A673 (cell line): ENCODE data around the gene MMP24.

Experiments
- EZH2 ChIP-seq: fragments of 200-600 bp; sonication (generic); IDR thresholded peaks from 2 replicates; pipeline ENCODE4 v1.6.1; 2017; ENCODE audit warnings: borderline replicate concordance, low read depth, mild to moderate bottlenecking, mixed read lengths, antibody characterized with exemption, low read length; ENCODE audit not compliant: poor library complexity, severe bottlenecking
- TF ChIP-seq, protein P1 (sequence below): fragments of 300-800, 200-600 bp; sonication (generic); conservative IDR thresholded peaks from 2 replicates; pipeline ENCODE4 v1.5.1; 2017; ENCODE audit warnings: low read depth, mild to moderate bottlenecking, antibody characterized with exemption, low read length, moderate library complexity, mixed read lengths

DNA sequence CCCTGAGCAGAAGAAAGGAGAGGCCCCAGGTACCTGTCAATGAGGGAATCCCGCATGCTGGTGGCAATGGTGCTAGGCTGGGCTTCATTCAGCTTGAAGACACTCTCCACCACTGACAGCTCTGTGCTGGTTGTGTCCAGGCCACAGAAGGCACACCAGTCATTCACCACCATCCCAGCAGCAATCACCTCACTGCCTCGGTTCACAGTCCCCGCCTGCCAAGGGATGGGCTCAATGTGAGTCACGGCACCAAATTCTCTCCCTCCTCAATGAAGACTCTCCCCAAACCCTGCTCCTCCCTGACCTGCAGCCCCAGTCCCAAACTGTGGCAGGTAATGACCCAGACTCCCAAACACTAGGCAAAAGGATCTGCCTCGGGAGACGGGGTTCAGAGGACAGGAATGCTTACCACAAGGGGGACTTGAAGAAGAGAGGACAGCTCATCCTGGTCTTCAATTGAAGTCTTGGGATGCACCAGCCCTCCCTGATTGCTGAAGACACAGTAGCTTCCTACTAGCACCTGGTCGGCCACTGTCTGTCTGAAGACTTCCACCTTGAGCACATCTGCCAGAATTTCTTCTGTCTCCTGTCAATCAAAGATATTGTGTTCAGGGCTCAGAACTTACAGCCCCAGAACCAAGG lies 53.2 kb downstream of the MMP24 start:
- TF ChIP-seq EZH2: no peak
- TF ChIP-seq, protein P1, sequence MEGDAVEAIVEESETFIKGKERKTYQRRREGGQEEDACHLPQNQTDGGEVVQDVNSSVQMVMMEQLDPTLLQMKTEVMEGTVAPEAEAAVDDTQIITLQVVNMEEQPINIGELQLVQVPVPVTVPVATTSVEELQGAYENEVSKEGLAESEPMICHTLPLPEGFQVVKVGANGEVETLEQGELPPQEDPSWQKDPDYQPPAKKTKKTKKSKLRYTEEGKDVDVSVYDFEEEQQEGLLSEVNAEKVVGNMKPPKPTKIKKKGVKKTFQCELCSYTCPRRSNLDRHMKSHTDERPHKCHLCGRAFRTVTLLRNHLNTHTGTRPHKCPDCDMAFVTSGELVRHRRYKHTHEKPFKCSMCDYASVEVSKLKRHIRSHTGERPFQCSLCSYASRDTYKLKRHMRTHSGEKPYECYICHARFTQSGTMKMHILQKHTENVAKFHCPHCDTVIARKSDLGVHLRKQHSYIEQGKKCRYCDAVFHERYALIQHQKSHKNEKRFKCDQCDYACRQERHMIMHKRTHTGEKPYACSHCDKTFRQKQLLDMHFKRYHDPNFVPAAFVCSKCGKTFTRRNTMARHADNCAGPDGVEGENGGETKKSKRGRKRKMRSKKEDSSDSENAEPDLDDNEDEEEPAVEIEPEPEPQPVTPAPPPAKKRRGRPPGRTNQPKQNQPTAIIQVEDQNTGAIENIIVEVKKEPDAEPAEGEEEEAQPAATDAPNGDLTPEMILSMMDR: no peak
